Small intestine (tissue), 7 donors: ENCODE results near the gene LRP1-AS. TPM values are rescaled to one million over a fixed set of nuclear protein-coding genes. Genes with fewer than 3 reads are reported as not detected.
A peak's percentile ranks its signal among the peaks of the same experiment; 100 is the strongest.

ENCODE experiments used
- DNase-seq, 2 donors: peaks; one replicate each; pipeline versions ENCODE4 v3.0.0 to v3.0.0-alpha.2; 2013
- FAIRE-seq: peaks from 2 replicates; lab custom pipeline; 2012; peaks lifted over from hg19 to GRCh38; lab: Jason Lieb, UNC
- H3K27ac ChIP-seq, 3 donors: one replicate each; pipeline ENCODE4 v1.5.1; 2013; ENCODE audit warnings: low read length in 2 of 3, mild to moderate bottlenecking in 2 of 3, control low read depth in 1 of 3, inconsistent platforms in 1 of 3, low read depth in 1 of 3, moderate library complexity in 1 of 3
- H3K27me3 ChIP-seq, 3 donors: one replicate each; pipeline ENCODE4 v1.6.1; 2013; ENCODE audit warnings: low read length in 3 of 3, inconsistent platforms in 1 of 3; ENCODE audit not compliant: control insufficient read depth in 3 of 3, insufficient read depth in 3 of 3
- H3K36me3 ChIP-seq, 3 donors: one replicate each; pipeline ENCODE4 v1.6.1; 2013; ENCODE audit warnings: low read length in 3 of 3, inconsistent platforms in 1 of 3, low read depth in 1 of 3, mild to moderate bottlenecking in 1 of 3, moderate library complexity in 1 of 3; ENCODE audit not compliant: control insufficient read depth in 3 of 3, insufficient read depth in 2 of 3
- H3K4me1 ChIP-seq, 3 donors: one replicate each; pipeline ENCODE4 v1.6.1; 2013; ENCODE audit warnings: low read length in 2 of 3, inconsistent platforms in 1 of 3, low read depth in 1 of 3, mild to moderate bottlenecking in 1 of 3, moderate library complexity in 1 of 3; ENCODE audit not compliant: control insufficient read depth in 3 of 3, insufficient read depth in 2 of 3
- H3K4me3 ChIP-seq, 3 donors: one replicate each; pipeline ENCODE4 v1.5.1; 2013; ENCODE audit warnings: low read length in 3 of 3, control low read depth in 1 of 3, inconsistent platforms in 1 of 3, low read depth in 1 of 3, mild to moderate bottlenecking in 1 of 3, moderate library complexity in 1 of 3
- H3K9me3 ChIP-seq, 2 donors: one replicate each; pipeline ENCODE4 v1.6.1; 2013; ENCODE audit warnings: low read depth in 1 of 2, low read length in 1 of 2; ENCODE audit not compliant: control insufficient read depth in 2 of 2, insufficient read depth in 1 of 2
- WGBS, 3 donors: extraction: QIAGEN DNeasy Blood & Tissue Kit; methylation state at CpG; one replicate each; pipeline ENCODE4 v1.1.7; 2013; 5-methylcytosine and 5-hydroxymethylcytosine counted together
- polyA plus RNA-seq, 4 donors: library from polyadenylated mRNA; stranded (reverse) in 3 of 4; unstranded in 1 of 4; fragments of 200-250 nt in 3 of 4; fragments of 120-200 nt in 1 of 4; gene quantifications; one replicate each; pipeline versions ENCODE4 v1.2.1 to v1.2.3, GENCODE V29; 2013
- donor health status: healthy with polysubstance abuse.
- donor health status: control.
- donor health status: control.
- donor health status: Bipolar disorder and iron deficiency.
- donor health status: healthy.

The LRP1-AS gene
- polyA plus RNA-seq, 4 donors, result 0.15 to 1.1 TPM; not detected in 2

DNA sequence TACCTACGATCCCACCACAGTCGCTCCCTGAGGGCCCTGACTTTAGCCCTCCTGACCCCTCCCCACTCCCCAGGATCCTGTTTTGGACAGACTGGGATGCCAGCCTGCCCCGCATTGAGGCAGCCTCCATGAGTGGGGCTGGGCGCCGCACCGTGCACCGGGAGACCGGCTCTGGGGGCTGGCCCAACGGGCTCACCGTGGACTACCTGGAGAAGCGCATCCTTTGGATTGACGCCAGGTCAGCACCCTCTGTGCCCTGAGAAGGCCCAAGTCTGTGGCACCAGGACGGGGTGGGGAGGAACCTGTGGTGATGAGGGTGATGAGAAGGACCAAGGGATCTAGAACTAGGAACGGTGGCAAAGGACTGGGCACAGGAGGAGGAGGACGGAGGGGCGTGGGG is 29.9 kb upstream of the LRP1-AS start:
- no peak for DNase-seq
- H3K36me3 ChIP-seq, result peaks cover 7 to 98% (median 22%) of the 10 kb centered on the region in 3 donors
- H3K27me3 ChIP-seq, result no peaks in the 10 kb centered on the region
- H3K4me3 ChIP-seq, result no peak overlapping the region
- 88 to 93% (median 90%) methylated on average over 15 to 16 of the region's 16 CpGs for WGBS, 3 donors
- no peak overlapping the region for H3K27ac ChIP-seq
- no peaks in the 10 kb centered on the region for H3K4me1 ChIP-seq
- FAIRE-seq, result no peak
- no peaks in the 10 kb centered on the region for H3K9me3 ChIP-seq

DNA sequence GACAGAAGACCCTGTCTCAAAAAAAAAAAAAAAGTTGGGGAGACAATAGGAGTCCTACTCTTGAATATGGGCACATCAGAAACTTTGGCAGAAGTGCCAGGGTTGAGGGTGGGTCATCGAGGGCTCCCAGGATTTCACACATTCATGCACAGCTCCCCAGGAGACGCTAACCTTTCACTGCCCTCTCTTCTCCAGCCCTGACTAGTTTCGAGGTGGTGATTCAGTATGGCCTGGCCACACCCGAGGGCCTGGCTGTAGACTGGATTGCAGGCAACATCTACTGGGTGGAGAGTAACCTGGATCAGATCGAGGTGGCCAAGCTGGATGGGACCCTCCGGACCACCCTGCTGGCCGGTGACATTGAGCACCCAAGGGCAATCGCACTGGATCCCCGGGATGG is 29.4 kb upstream of the LRP1-AS start:
- H3K4me1 ChIP-seq, result no peaks in the 10 kb centered on the region
- FAIRE-seq, result no peak
- peaks cover 6 to 96% (median 22%) of the 10 kb centered on the region in 3 donors for H3K36me3 ChIP-seq
- H3K27ac ChIP-seq, result no peak overlapping the region
- no peaks in the 10 kb centered on the region for H3K9me3 ChIP-seq
- H3K27me3 ChIP-seq, result no peaks in the 10 kb centered on the region
- 77 to 90% (median 84%) methylated on average over 9 of the region's 9 CpGs for WGBS, 3 donors
- H3K4me3 ChIP-seq, result no peak overlapping the region
- DNase-seq, result no peak

DNA sequence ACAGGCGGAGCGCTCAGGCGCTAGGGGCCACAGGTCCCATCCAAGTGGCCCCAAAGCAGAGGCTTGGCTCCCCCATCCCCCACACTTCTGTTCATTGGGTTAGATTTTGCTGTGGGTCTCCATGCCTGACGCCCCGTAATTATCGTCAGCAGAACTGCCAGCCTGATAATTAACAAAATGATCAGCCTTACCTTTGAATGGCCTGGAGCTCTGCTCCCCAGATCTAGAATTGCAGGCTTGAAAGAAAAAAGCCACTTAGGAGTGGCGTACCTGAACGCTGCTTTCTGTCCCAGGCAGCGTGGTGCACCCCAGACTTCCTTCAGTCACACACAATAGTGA is 28.7 kb upstream of the LRP1-AS start:
- 88 to 96% (median 89%) methylated on average over 9 of the region's 9 CpGs for WGBS, 3 donors
- FAIRE-seq, result no peak
- H3K9me3 ChIP-seq, result no peaks in the 10 kb centered on the region
- no peak overlapping the region for H3K27ac ChIP-seq
- DNase-seq, result no peak
- H3K27me3 ChIP-seq, result no peaks in the 10 kb centered on the region
- no peaks in the 10 kb centered on the region for H3K4me1 ChIP-seq
- peaks cover 5 to 97% (median 20%) of the 10 kb centered on the region in 3 donors for H3K36me3 ChIP-seq
- H3K4me3 ChIP-seq, result no peak overlapping the region

DNA sequence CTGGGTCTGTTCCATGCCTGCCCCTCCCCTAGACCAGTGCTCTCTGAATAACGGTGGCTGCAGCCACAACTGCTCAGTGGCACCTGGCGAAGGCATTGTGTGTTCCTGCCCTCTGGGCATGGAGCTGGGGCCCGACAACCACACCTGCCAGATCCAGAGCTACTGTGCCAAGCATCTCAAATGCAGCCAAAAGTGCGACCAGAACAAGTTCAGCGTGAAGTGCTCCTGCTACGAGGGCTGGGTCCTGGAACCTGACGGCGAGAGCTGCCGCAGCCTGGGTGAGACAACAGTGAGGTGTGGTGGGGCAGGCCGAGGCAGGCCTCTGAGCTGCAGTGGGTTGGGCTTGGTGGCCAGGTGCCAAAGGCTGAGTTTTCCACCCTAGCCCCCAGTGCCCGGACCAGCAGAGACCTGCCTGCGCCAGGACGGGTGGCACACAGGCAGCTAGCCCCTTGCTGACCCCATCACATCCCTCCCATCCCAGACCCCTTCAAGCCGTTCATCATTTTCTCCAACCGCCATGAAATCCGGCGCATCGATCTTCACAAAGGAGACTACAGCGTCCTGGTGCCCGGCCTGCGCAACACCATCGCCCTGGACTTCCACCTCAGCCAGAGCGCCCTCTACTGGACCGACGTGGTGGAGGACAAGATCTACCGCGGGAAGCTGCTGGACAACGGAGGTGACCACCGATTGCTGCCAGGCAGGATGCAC is 28.2 kb upstream of the LRP1-AS start:
- DNase-seq (peak; percentile 56 to 72), FAIRE-seq (no peak)

DNA sequence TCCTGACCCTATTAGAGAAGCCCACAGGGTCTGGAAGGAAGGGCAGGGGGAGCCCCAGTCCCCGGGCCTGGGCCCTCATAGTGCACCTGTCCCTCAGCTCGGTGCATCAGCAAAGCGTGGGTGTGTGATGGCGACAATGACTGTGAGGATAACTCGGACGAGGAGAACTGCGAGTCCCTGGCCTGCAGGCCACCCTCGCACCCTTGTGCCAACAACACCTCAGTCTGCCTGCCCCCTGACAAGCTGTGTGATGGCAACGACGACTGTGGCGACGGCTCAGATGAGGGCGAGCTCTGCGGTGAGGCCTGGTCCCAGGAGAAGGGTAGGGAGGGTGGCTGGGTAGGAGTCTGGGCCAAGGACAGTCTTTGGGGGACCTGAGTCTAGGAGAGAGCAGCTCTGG is 26.3 kb upstream of the LRP1-AS start:
- H3K27ac ChIP-seq, result no peak overlapping the region
- no peak for FAIRE-seq
- H3K27me3 ChIP-seq, result no peaks in the 10 kb centered on the region
- no peak for DNase-seq
- peaks cover 2 to 97% (median 21%) of the 10 kb centered on the region in 3 donors for H3K36me3 ChIP-seq
- H3K4me1 ChIP-seq, result no peaks in the 10 kb centered on the region
- 88 to 93% (median 90%) methylated on average over 14 of the region's 14 CpGs for WGBS, 3 donors
- H3K9me3 ChIP-seq, result no peaks in the 10 kb centered on the region
- H3K4me3 ChIP-seq, result no peak overlapping the region

More for the DNA sequence above, 28.2 kb upstream of the LRP1-AS start:
- Histone ChIP-seq H3K27me3 (no peaks in the 10 kb centered on the region), H3K4me1 (no peaks in the 10 kb centered on the region), H3K9me3 (no peaks in the 10 kb centered on the region), H3K4me3 (no peak overlapping the region), H3K27ac (no peak overlapping the region), H3K36me3 (peaks cover 5 to 97% (median 21%) of the 10 kb centered on the region in 3 donors)
- 58 to 70% (median 60%) methylated on average over 29 of the region's 29 CpGs for WGBS, 3 donors

DNA sequence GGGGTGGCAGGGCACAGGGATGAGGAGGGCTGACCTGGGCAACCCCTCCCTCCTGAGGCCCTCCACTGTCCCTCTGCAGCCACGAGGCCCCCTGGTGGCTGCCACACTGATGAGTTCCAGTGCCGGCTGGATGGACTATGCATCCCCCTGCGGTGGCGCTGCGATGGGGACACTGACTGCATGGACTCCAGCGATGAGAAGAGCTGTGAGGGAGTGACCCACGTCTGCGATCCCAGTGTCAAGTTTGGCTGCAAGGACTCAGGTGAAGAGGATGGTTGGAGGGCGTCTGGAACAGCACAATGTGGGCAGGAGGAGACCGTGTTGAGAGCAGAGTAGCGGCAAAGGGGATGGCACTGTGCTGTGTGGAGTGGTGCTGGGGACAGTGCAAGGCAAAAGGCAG is 25.7 kb upstream of the LRP1-AS start:
- H3K4me1 ChIP-seq, result no peaks in the 10 kb centered on the region
- FAIRE-seq (no peak), DNase-seq (peak; percentile 24 to 50)
- no peaks in the 10 kb centered on the region for H3K27me3 ChIP-seq
- no peak overlapping the region for H3K4me3 ChIP-seq
- H3K36me3 ChIP-seq, result peaks cover 5 to 97% (median 23%) of the 10 kb centered on the region in 3 donors
- no peak overlapping the region for H3K27ac ChIP-seq
- WGBS, 3 donors, result 59 to 61% (median 60%) methylated on average over 11 of the region's 11 CpGs
- no peaks in the 10 kb centered on the region for H3K9me3 ChIP-seq

DNA sequence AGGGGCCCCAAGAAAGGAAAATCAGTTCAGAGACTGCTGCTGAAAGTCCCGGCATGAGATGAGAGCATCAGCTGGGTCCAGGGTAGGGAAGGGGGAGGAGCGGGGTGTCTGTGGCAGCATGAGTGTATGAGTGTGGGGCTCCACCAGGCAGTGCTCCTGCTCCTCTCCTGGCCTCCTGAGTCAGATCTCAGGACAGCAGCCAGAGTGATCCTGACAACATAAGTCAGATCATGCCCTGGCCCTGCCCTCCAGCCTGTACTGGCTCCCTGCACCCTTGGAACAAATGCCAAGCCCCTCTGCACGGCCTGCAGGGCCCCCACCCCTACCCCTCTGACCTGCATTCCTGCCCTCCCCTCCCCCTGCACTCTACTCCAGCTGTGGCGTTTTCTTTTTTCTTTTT is 24.2 kb upstream of the LRP1-AS start:
- H3K4me3 ChIP-seq, result no peak overlapping the region
- no peaks in the 10 kb centered on the region for H3K4me1 ChIP-seq
- 57 to 65% (median 57%) methylated on average over 4 of the region's 4 CpGs for WGBS, 3 donors
- no peaks in the 10 kb centered on the region for H3K27me3 ChIP-seq
- DNase-seq (no peak), FAIRE-seq (no peak)
- no peaks in the 10 kb centered on the region for H3K9me3 ChIP-seq
- H3K36me3 ChIP-seq, result peaks cover 5 to 97% (median 23%) of the 10 kb centered on the region in 3 donors
- peak overlapping the region in 1 of 3 donors; percentile 21 for H3K27ac ChIP-seq

DNA sequence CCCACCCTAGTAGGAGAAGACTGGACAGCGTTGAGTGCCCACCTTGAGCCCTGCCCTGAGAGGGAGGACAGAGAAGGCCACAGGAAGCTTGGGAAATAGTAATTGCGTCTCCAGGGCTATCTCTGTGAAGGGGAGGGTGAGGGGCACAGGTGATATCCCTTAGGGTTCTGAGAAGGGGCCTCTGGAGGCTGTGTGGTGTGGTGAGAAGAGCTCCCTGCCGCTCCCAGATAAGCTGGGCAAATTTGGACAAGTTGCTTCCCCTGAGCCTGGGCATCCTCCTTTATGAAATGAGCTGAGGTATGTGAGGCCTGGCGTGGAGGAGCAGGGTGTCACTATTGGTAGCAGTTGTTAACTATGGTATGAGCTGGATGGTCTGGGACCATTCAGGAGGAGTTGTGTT is 23.5 kb upstream of the LRP1-AS start:
- Histone ChIP-seq H3K27ac (no peak overlapping the region), H3K36me3 (peaks cover 5 to 97% (median 18%) of the 10 kb centered on the region in 3 donors), H3K27me3 (no peaks in the 10 kb centered on the region), H3K9me3 (no peaks in the 10 kb centered on the region), H3K4me1 (no peaks in the 10 kb centered on the region), H3K4me3 (no peak overlapping the region)
- no peak for DNase-seq
- FAIRE-seq, result no peak
- 86 to 94% (median 92%) methylated on average over 4 of the region's 4 CpGs for WGBS, 3 donors

DNA sequence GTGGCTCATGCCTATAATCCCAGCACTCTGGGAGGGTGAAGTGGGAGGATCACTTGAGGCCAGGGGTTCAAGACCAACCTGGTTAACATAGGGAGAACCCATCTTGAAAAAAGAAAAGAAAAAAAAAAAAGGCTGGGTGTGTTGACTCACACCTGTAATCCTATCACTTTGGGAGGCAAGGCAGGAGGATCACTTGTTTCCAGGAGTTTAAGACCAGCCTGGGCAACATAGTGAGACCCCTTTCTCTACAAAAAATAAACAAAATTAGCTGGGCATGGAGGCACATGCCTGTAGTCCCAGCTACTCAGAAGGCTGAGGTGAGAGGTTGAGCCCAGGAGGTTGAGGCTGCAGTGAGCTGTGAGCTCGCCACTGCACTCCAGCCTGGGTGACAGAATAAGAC is 23.0 kb upstream of the LRP1-AS start:
- no peaks in the 10 kb centered on the region for H3K4me1 ChIP-seq
- peaks cover 5 to 97% (median 18%) of the 10 kb centered on the region in 3 donors for H3K36me3 ChIP-seq
- no peak overlapping the region for H3K27ac ChIP-seq
- H3K27me3 ChIP-seq, result no peaks in the 10 kb centered on the region
- no peak overlapping the region for H3K4me3 ChIP-seq
- FAIRE-seq (no peak), DNase-seq (no peak)
- 75 to 100% (median 88%) methylated on average over 1 of the region's 1 CpG for WGBS, 3 donors
- no peaks in the 10 kb centered on the region for H3K9me3 ChIP-seq
